Stimulated activated naive B cell treated with anti-CD40 and anti-IgM and Interleukin-4, amounts not matched to agents 10 μg/mL and 1 μg/mL and 100 μg/mL, for 72 hours (primary cell): ENCODE measurements around the gene SCPEP1.

Experiments used
- ATAC-seq, 2 donors: fragments of 150-1000 bp; cut with Tn5 transposase; replicated peaks; 2 replicates each; pipeline ENCODE4 v1.10.0; 2021; ENCODE audit warnings: moderate library complexity in 1 of 2
- DNase-seq: peaks from one replicate; pipeline ENCODE4 v3.0.0; 2021
- H3K27ac Mint-ChIP-seq: one replicate; pipeline ENCODE4 v1.8.0; 2022; ENCODE audit warnings: mild to moderate bottlenecking, mixed read lengths
- H3K27me3 Mint-ChIP-seq, 2 donors: one replicate each; pipeline ENCODE4 v1.8.0; 2022; ENCODE audit warnings: mixed read lengths in 2 of 2
- H3K36me3 Mint-ChIP-seq, 2 donors: one replicate each; pipeline ENCODE4 v1.8.0; 2022; ENCODE audit warnings: mixed read lengths in 2 of 2, mild to moderate bottlenecking in 1 of 2
- H3K4me1 Mint-ChIP-seq, 2 donors: one replicate each; pipeline ENCODE4 v1.8.0; 2022; ENCODE audit warnings: mixed read lengths in 2 of 2, mild to moderate bottlenecking in 1 of 2
- H3K4me3 Mint-ChIP-seq, 2 donors: one replicate each; pipeline ENCODE4 v1.8.0; 2022; ENCODE audit warnings: mild to moderate bottlenecking in 2 of 2, mixed read lengths in 2 of 2, moderate library complexity in 1 of 2
- H3K9me3 Mint-ChIP-seq, 2 donors: one replicate each; pipeline ENCODE4 v1.8.0; 2022; ENCODE audit warnings: mixed read lengths in 2 of 2, mild to moderate bottlenecking in 1 of 2

The SCPEP1 gene

GRCh38 chr17:57050306-57050705 lies 72.4 kb downstream of the SCPEP1 start:
- no peak overlapping the region for H3K4me3 Mint-ChIP-seq
- DNase-seq (no peak), ATAC-seq (no peak)
- peaks cover 20 to 31% of the 10 kb centered on the region in 2 donors for H3K27me3 Mint-ChIP-seq
- no peaks in the 10 kb centered on the region for H3K36me3 Mint-ChIP-seq
- peaks cover 24 to 31% of the 10 kb centered on the region in 2 donors for H3K4me1 Mint-ChIP-seq
- no peaks in the 10 kb centered on the region for H3K9me3 Mint-ChIP-seq
- H3K27ac Mint-ChIP-seq = no peak overlapping the region

GRCh38 chr17:57051886-57052361 lies 74.0 kb downstream of the SCPEP1 start:
- no peaks in the 10 kb centered on the region for H3K36me3 Mint-ChIP-seq
- H3K4me1 Mint-ChIP-seq = peaks cover 14 to 15% of the 10 kb centered on the region in 2 donors
- no peak overlapping the region for H3K27ac Mint-ChIP-seq
- peaks cover 9 to 14% of the 10 kb centered on the region in 2 donors for H3K27me3 Mint-ChIP-seq
- DNase-seq = no peak
- H3K9me3 Mint-ChIP-seq = no peaks in the 10 kb centered on the region
- ATAC-seq = no peak
- no peak overlapping the region for H3K4me3 Mint-ChIP-seq
